GM21367 (cell line): ENCODE results near the gene CHN1.

Experiments used
- ATAC-seq: cut with Tn5 transposase; IDR thresholded peaks from one replicate; pipeline ENCODE4 v1.9.1; 2021; ENCODE audit not compliant: unreplicated experiment

Gene CHN1

GRCh38 chr2:175011505-175011904, 6.3 kb upstream of the CHN1 start:
- no peak for ATAC-seq

DNA sequence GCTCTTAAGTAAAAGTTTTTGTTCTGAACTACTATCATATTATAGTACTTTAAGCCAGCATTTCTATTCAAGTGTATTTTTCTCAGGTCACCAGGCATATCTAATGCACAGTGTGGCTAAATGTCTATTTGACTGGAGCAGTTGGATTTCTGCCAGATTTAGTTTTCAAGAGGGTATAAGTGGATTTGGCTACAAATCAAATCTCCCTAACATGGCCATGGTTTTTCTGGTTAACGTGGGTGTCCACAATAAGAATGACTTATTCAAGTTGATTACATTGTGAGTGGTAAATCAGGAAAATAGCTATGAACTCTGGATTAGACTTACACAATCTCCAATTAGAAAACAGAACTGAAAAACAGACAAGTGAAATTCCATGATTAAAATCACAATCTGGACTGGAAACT, 5.7 kb upstream of the CHN1 start:
- ATAC-seq = no peak

GRCh38 chr2:175009917-175010621, 4.9 kb upstream of the CHN1 start:
- no peak for ATAC-seq

DNA sequence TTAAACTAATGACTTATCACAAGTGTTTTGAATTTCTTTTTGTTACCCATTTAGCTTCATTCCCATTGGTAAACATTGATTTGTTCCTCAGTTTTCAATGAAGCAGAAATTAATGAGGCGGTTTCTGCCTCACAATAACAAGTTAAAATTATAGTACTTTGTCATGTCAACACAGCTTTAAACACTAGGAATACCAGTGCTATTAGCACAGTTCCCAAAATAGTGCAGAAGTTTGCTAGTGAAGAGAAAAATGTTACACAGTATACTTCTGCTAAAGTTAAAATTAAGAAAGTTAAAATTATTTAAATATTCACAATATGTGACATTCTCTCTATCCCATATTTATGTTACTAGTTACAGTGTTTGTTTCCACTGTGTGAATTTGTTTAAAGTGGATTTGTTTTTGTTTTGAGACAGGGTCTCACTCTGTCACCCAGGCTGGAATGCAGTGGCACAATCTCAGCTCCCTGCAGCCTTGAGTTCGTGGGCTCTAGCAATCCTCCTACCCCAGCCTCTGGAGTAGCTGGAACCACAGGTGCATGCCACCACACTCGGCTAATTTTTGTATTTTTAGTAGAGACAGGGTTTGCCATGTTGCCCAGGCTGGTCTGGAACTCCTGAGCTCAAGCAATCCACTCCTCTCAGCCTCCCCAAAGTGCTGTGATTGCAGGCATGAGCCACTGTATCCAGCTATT, 3.8 kb upstream of the CHN1 start:
- ATAC-seq = no peak

DNA sequence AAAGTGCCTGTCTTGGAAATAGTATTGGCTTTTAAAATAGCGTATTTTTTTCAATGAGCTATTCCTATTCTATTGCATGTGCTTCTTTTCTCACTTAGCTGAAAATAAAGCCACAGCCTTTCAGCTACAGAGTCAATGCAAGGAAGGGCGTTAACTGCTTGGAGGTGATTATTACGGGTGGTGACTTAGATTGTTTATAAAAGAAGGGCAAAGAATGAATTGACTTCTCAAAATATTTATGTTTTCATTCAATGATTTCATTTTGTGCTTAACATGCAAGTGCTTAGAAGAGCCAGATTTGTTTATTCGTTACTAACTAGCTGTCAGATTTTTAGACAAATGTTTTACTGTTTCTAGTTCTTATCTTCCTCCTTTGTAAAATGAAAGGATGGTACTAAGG, 2.8 kb upstream of the CHN1 start:
- ATAC-seq = no peak

DNA sequence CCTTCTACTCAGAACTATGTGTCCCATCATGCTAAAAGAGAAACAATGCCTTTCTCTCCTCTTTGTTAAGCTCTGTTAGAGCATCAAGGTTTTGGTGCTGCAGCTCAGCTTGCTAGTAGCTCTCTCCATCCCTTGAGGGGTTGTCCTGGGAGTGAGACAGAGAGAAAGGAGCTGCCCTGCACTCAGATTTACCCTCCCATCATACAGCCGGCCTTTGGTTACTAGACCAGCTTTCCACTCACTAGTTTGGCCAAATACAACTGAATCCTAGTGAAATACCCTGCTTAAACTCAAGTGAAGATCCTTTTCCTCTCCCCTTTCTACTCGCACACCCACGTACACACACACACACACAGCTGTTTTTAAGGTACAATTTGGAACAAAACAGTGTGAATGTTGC, 2.3 kb upstream of the CHN1 start:
- ATAC-seq = no peak

GRCh38 chr2:175006281-175006680, 1.1 kb upstream of the CHN1 start:
- no peak for ATAC-seq

DNA sequence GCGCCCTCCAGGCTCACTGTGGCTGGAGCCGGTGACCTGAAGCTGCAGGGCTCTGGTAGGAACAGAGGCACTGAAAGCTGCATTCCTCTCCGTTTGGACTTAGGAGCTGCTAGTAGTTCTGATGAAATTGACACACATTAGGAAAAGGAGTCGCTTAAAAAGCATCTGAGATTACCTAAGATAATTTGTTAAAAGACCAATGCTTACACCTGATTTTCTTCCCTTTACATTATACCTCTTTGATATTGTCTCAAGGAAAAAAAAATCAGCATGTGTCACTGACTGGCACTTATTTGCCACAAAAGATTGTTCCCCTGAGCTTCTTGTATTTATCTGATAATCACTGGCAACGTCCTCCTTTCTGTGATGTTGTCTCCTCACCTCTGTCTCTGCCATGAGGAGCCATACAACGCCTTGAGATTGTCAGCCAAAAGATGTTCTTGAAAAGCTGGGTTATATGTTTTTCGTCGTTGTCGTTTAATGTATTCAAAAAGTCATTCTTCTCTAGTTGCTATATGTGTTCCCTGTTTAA, 618 bp upstream of the CHN1 start:
- no peak for ATAC-seq

DNA sequence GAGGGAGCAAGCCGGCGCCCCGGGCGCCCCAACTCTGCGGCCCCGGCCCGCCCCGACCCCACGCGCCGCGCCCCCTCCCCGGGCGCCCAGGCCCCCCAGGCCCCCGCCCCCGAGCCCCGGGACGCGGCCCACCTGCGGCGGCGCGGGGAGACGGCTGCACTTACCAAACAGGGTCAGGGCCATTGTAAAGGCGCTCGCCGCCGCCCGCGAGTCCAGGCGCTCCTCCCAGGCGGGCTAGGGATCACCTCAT, 526 bp downstream of the CHN1 start:
- ATAC-seq = peak; percentile 11

DNA sequence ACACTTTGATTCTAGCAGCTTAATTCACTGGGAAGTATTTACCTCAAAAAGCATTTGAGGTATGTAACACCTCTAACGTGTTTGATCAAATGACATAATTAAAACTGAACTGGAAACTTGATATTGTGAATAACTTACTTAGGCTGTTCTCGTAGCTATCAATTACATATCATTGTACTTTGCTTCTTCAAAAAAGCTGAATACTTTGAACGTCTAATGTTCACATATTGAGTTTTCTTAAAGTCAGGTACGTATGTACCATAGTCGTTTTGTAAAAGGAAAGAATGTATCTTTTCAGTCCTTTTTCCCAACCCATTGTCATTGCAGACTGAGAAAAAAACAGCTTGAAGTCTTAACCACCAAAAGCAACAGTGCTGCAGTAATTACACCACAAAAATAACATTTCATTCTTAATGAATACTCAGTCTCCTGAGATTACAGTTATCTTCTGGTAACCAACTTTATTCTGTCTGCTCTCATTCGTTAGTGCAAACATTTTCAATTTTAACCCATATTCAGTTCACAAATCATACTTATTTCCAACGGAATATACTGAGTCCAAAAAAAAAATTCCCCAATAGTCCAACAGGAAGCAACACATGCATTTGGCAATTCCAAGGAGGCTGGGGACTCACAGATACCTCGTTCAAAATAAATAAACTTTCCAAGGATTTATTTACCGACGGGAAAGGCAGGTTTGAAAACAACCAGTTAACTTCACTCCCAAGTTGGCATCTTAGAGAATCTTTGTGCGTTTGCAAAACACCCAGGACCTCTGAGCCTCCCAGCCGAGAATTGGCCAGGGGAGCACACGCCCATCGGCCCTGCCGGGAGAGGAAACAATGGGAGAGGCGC, 1.1 kb downstream of the CHN1 start:
- no peak for ATAC-seq

GRCh38 chr2:175002547-175003274, 2.5 kb downstream of the CHN1 start:
- ATAC-seq = no peak

- ATAC-seq = no peak
These were observed 3.6 kb downstream of the CHN1 start for GRCh38 chr2:175001566-175001965.

DNA sequence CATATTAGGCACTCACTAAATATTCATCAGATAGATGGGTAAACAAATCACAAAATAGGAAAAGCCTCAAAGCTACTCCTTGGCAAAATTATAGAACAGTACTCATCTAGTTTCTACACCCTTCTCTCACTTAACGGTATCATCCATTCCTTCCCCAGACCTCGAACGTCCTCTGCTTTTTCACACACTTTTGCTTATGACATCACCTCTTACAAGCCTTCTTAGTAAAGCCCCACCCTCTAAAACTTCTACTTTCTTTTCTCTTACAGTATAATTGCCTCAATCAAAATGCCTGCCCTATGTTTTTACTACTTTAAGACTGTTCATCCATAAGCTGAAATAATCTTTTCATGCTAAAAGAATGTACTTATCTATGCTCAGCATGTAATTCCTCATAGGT, 8.1 kb downstream of the CHN1 start:
- ATAC-seq = no peak

GRCh38 chr2:174996622-174997021, 8.6 kb downstream of the CHN1 start:
- ATAC-seq = no peak

- ATAC-seq = no peak
These were observed 10.8 kb downstream of the CHN1 start for GRCh38 chr2:174994381-174994780.

GRCh38 chr2:174992886-174993285, 12.3 kb downstream of the CHN1 start:
- no peak for ATAC-seq

- ATAC-seq = no peak
These were observed 19.6 kb downstream of the CHN1 start for GRCh38 chr2:174985614-174986013.

DNA sequence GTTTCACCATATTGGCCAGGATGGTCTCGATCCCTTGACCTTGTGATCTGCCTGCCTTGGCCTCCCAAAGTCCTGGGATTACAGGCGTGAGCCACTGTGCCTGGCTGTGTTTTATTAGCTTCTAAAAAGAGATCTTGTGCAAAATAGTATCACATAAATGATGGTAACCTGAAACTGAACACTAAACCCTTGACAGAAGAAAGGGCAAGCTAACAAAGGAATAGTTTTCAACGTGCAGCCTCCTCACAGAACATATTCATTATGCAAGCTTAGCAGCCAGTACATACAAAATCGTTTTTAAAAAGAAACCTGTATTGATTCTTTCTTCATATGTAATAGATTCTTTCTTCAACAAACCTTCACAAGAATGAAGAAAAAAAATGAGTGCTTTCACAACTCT, 20.6 kb downstream of the CHN1 start:
- ATAC-seq = no peak

GRCh38 chr2:174981331-174981730, 23.9 kb downstream of the CHN1 start:
- ATAC-seq = no peak

DNA sequence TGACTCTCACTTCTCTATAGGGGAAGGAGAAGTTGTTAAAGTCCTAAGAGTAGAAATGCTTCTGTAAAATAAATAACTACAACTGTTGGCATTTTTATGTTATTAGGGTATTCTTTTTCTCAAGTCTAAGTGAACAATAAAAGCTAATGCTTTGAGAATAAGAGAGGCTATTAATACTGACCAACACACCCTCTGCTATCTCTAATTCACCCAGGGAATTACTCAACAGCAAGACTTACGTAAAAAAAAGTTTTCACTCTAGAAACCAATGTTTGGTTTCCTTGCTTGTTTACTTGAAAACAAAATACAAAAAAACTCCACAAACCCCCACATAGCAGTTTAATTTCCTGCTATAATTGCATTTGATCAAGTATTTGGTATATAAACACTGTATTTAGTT, 25.2 kb downstream of the CHN1 start:
- no peak for ATAC-seq

DNA sequence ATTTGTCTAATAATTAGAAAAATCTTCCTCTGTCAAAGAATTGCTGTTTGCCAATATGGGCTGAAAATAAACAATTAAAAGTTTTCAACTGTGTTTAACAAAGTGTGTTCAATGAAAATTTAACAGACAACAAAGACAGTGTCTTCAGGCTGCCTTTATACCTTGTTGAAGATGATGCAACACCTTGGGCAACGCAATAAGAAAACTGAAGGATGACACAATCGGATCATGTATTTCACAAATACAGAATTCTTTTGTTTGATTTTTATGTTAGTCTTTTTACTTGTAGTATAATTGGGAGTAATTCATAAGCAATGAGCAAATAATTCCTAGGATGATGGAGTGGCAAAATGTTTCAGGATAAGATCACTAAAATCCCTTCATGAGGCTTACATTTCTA, 27.8 kb downstream of the CHN1 start:
- ATAC-seq = no peak
